ENCODE results near the gene TAC4. TPM values are rescaled to one million over a fixed set of nuclear protein-coding genes. Genes with fewer than 3 reads are reported as not detected.

Gene TAC4
- total and polyA plus RNA-seq, 2 of the 13 experiments (the other 11 are each of a cell fraction or from before 2014, with no cell fraction given): not detected

DNA sequence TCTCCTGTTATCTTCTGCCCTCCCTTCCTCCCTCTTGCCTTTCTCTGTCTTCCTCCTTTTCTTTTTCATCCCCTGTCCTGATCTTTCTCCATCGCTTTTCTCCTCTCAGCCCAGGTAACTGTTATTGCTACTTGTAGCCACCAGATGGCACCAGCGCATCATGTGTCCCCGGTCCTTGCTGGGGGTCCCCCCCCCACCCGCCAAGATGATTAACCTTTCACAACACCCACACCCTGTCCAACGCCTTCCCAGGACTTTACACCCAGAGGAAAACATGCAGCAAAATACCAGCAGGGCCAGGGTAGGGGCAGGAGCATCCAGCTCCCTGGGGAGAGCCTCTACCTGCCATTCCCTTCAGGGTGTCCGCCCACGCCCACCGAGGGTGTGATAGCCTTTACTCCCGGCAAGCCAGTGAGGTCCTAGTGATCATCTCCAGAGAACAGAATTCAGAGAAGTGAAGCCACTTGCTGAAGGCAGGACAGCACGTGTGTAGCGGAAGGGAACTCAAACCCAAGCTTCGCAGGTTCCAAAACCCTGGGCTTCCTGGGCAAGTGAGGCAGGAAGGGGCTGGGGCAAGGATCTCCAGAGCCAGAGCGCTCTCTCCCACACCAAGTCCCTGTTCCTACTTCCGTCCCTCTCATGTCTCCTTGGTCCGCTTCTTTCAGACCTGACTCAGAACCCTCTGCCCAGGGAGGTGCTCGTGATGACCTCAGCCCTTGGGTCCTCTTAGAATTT, 13.4 kb upstream of the TAC4 start (continued):
- no peak for TF ChIP-seq HMG20B (CRISPR knock-in tag; conservative IDR thresholded peaks at IDR 0.05)
- TF ChIP-seq KDM2A (CRISPR knock-in tag; IDR thresholded peaks at IDR 0.05; ENCODE audit: borderline replicate concordance, low read depth): peak; percentile 72
- peak; percentile 60 for TF ChIP-seq ZNF331 (CRISPR knock-in tag; IDR thresholded peaks at IDR 0.05)
- TF ChIP-seq AHR (CRISPR knock-in tag; IDR thresholded peaks at IDR 0.05): no peak
- TF ChIP-seq ZNF326 (CRISPR knock-in tag; IDR thresholded peaks at IDR 0.05; ENCODE audit: borderline replicate concordance): no peak
- no peak for TF ChIP-seq SNAPC2 (CRISPR knock-in tag; IDR thresholded peaks at IDR 0.05)
- TF ChIP-seq ZNF136 (CRISPR knock-in tag; IDR thresholded peaks at IDR 0.05; ENCODE audit: low read depth): no peak
- no peak for TF ChIP-seq CSRNP2 (CRISPR knock-in tag; conservative IDR thresholded peaks at IDR 0.05; ENCODE audit: low read depth)
- TF ChIP-seq HIVEP1 (CRISPR knock-in tag; IDR thresholded peaks at IDR 0.05): no peak
- TF ChIP-seq ISX (CRISPR knock-in tag; conservative IDR thresholded peaks at IDR 0.05): no peak
- TF ChIP-seq ZFP36 (IDR thresholded peaks at IDR 0.05; ENCODE audit: borderline replicate concordance, low read depth, low read length, partially characterized antibody): no peak
- TF ChIP-seq ZNF496 (CRISPR knock-in tag; IDR thresholded peaks at IDR 0.05; ENCODE audit: insufficient replicate concordance): no peak
- peak; percentile 46 for TF ChIP-seq ASH2L (IDR thresholded peaks at IDR 0.05; ENCODE audit: insufficient read length, low read depth, low read length)
- peak; percentile 75; the same call in 1 of the 2 replicates for TF ChIP-seq HOXA5 (CRISPR knock-in tag; IDR thresholded peaks at IDR 0.05)
- no peak; the same call in 1 of the 2 replicates for TF ChIP-seq DRAP1 (CRISPR knock-in tag; IDR thresholded peaks at IDR 0.05)
- peak; percentile 70; the same call in 1 of the 2 replicates for TF ChIP-seq ZNF652 (CRISPR knock-in tag; IDR thresholded peaks at IDR 0.05; ENCODE audit: borderline replicate concordance, low read depth)
- peak; percentile 57 for TF ChIP-seq NR2F6 (IDR thresholded peaks at IDR 0.05)
- peak; percentile 70 for TF ChIP-seq NR2F6 (CRISPR knock-in tag; IDR thresholded peaks at IDR 0.05)
- TF ChIP-seq, protein P1, sequence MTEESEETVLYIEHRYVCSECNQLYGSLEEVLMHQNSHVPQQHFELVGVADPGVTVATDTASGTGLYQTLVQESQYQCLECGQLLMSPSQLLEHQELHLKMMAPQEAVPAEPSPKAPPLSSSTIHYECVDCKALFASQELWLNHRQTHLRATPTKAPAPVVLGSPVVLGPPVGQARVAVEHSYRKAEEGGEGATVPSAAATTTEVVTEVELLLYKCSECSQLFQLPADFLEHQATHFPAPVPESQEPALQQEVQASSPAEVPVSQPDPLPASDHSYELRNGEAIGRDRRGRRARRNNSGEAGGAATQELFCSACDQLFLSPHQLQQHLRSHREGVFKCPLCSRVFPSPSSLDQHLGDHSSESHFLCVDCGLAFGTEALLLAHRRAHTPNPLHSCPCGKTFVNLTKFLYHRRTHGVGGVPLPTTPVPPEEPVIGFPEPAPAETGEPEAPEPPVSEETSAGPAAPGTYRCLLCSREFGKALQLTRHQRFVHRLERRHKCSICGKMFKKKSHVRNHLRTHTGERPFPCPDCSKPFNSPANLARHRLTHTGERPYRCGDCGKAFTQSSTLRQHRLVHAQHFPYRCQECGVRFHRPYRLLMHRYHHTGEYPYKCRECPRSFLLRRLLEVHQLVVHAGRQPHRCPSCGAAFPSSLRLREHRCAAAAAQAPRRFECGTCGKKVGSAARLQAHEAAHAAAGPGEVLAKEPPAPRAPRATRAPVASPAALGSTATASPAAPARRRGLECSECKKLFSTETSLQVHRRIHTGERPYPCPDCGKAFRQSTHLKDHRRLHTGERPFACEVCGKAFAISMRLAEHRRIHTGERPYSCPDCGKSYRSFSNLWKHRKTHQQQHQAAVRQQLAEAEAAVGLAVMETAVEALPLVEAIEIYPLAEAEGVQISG (CRISPR knock-in tag; IDR thresholded peaks at IDR 0.05): no peak
- TF ChIP-seq HNF4G (IDR thresholded peaks at IDR 0.05; ENCODE audit: borderline replicate concordance, low read depth, low read length): peak; percentile 48
- 0 out of 2 replicates have a peak, but pooled peaks have one; percentile 62 for TF ChIP-seq HNF4G (CRISPR knock-in tag; IDR thresholded peaks at IDR 0.05; ENCODE audit: borderline replicate concordance, low read depth)
- TF ChIP-seq, protein P2, sequence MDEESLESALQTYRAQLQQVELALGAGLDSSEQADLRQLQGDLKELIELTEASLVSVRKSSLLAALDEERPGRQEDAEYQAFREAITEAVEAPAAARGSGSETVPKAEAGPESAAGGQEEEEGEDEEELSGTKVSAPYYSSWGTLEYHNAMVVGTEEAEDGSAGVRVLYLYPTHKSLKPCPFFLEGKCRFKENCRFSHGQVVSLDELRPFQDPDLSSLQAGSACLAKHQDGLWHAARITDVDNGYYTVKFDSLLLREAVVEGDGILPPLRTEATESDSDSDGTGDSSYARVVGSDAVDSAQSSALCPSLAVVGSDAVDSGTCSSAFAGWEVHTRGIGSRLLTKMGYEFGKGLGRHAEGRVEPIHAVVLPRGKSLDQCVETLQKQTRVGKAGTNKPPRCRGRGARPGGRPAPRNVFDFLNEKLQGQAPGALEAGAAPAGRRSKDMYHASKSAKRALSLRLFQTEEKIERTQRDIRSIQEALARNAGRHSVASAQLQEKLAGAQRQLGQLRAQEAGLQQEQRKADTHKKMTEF (CRISPR knock-in tag; IDR thresholded peaks at IDR 0.05): peak; percentile 57; the same call in 1 of the 2 replicates
- no peak for TF ChIP-seq ZKSCAN5 (CRISPR knock-in tag; IDR thresholded peaks at IDR 0.05)
- 0 out of 2 replicates have a peak, but pooled peaks have one; percentile 57 for TF ChIP-seq SMAD9 (CRISPR knock-in tag; IDR thresholded peaks at IDR 0.05)

Measured in HepG2 (cell line).